Measurements from ENCODE around the gene KLK15.

The KLK15 gene

DNA sequence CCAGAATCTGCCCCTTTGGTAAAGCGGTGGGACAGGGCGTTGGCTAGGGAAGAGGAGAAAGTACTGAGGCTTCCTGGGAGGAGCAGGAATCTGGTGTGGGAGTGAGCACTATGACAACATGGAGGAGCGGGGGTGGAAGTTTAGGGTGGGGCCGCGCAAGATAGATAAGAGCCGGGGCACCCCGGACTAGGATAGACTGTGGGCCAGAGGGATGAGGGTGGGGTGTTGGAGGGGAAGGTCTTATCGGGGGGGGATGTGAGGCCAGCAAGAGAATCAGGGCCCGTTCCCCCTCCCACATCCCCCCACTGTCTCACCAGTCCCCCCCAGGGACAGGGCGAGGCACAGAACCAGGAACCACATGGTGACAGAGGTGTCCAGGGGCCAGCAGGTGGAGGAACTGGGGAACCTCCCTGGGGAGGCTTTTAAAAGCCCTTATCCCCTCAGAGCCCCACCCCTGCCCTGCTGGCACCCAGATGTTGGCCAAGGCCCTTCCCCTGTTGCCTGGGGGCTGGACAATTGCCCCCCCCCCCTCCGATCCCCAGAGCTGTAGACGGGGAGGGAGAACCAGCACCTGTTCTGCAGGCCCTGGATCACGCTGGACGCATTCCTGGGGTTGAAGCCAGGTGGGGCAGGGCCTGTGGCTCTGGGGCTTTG lies 9.9 kb downstream of the KLK15 start, which contains the start of gene KLK1:
Gene KLK1, minus strand, starts transcription at position 399 of the 654 bp plus-strand sequence. Its CDS starts 39 bp downstream, at position 360.
- ChIA-PET CTCF (no interaction called here), POLR2A (no interaction called here)
- TF ChIP-seq LEF1 (IDR thresholded peaks at IDR 0.05; ENCODE audit: borderline replicate concordance): no peak
- no peak for DNase-seq (ENCODE audit: extremely low spot score)

DNA sequence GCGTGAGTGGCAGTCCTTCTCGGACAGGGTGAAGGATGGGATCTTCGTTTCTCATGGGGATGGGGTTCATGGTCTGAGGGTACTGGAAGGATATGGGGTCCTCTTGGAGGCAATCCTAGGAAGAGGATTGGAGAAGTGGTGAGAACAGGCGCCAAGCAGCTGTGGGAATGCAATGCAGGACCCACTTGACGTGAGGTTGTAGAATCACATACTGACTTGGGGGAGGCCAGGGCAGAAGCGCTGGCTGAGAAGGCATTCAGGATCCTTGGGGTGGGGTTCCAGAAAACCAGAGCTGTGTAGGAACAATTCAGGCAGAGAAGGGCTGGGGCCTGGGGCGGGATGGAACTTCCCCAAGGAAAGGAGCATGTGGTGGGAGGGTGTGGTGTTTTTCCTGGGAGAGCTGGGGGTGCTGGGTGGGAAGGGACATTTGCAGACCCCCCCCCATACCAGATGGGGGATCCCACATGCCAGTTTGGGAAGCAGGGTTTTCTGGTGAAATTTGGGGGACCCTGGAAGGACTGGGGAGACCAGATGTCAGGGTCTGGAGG lies 10.6 kb downstream of the KLK15 start:
- CTCF ChIA-PET: no interaction called here
- no peak for TF ChIP-seq L3MBTL2 (conservative IDR thresholded peaks at IDR 0.05)
- no peak for TF ChIP-seq FOXK2 (IDR thresholded peaks at IDR 0.05)
- TF ChIP-seq ARNT (IDR thresholded peaks at IDR 0.05): no peak
- no peak for TF ChIP-seq HDGF (IDR thresholded peaks at IDR 0.05; ENCODE audit: borderline replicate concordance)
- no peak for TF ChIP-seq SUZ12 (IDR thresholded peaks at IDR 0.05)
- no peak for TF ChIP-seq FOXM1 (IDR thresholded peaks at IDR 0.05; ENCODE audit: borderline replicate concordance)
- no peak for TF ChIP-seq ELF4 (IDR thresholded peaks at IDR 0.05)
- TF ChIP-seq ZNF384 (IDR thresholded peaks at IDR 0.05): no peak
- no peak for TF ChIP-seq FOXA1 (IDR thresholded peaks at IDR 0.05)
- no peak for TF ChIP-seq NFRKB (IDR thresholded peaks at IDR 0.05)
- no peak for TF ChIP-seq BHLHE40 (IDR thresholded peaks at IDR 0.05; ENCODE audit: borderline replicate concordance)
- TF ChIP-seq SP1 (IDR thresholded peaks at IDR 0.05): no peak

DNA sequence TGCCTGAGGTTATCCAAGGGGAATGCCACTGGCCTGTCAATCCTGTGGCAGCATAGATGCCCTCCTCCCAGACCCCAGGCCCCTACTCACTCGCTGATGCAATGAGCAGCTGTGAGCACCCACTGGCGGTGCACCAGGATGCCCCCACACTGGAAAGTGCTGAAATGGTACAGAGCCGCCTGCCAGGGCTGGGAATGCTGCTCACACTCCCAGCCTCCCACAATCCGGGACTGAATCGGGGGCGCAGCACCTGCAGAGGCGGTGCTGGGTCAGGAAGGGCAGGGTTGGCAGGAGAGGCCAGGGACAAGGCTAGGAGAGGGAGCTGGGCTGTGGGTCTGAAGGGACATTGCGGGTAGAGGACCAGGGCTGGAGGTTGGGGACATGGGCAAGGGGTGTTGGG lies 11.8 kb downstream of the KLK15 start:
- ChIA-PET POLR2A (interaction anchor here (2.6 kb wide), 1 partner anchor 17 kb away, joined by 16 read pairs; no protein-coding TSS in a partner anchor), CTCF (interaction anchor here (0.6 kb wide), 1 partner anchor 26 kb away, joined by 3 read pairs; no protein-coding TSS in a partner anchor)
- DNase-seq (ENCODE audit: extremely low spot score): no peak
- no peak for TF ChIP-seq HDGF (IDR thresholded peaks at IDR 0.05; ENCODE audit: borderline replicate concordance)
- TF ChIP-seq FOXM1 (IDR thresholded peaks at IDR 0.05; ENCODE audit: borderline replicate concordance): no peak
- no peak for TF ChIP-seq CTBP1 (IDR thresholded peaks at IDR 0.05; ENCODE audit: borderline replicate concordance)
- no peak for TF ChIP-seq BHLHE40 (IDR thresholded peaks at IDR 0.05; ENCODE audit: borderline replicate concordance)
- TF ChIP-seq, protein P1, sequence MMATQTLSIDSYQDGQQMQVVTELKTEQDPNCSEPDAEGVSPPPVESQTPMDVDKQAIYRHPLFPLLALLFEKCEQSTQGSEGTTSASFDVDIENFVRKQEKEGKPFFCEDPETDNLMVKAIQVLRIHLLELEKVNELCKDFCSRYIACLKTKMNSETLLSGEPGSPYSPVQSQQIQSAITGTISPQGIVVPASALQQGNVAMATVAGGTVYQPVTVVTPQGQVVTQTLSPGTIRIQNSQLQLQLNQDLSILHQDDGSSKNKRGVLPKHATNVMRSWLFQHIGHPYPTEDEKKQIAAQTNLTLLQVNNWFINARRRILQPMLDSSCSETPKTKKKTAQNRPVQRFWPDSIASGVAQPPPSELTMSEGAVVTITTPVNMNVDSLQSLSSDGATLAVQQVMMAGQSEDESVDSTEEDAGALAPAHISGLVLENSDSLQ (IDR thresholded peaks at IDR 0.05): no peak
- TF ChIP-seq LEF1 (IDR thresholded peaks at IDR 0.05; ENCODE audit: borderline replicate concordance): no peak
- no peak for TF ChIP-seq ELF4 (IDR thresholded peaks at IDR 0.05)

More for the DNA sequence above, 10.6 kb downstream of the KLK15 start:
- POLR2A ChIA-PET: no interaction called here
- no peak for DNase-seq (ENCODE audit: extremely low spot score)

DNA sequence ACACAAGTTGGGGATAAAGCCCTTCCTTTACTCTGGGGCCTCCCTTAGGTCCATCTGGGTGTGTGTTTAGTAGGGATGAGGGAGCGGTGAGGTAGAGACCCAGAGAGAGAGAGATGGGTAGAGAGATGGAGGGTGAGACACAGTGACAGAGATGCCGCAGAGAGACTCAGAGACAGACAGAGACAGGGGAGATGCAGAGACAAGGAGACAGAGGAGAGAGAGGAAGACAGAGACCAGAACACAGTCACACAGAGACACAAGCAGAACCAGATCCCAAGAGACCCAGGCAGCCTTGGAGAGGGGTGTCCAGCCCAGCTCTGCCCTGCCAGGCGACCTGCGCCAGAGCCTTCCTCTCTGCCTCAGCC lies 12.1 kb downstream of the KLK15 start:
- TF ChIP-seq NFRKB (IDR thresholded peaks at IDR 0.05) (no peak), BHLHE40 (IDR thresholded peaks at IDR 0.05; ENCODE audit: borderline replicate concordance) (no peak), LEF1 (IDR thresholded peaks at IDR 0.05; ENCODE audit: borderline replicate concordance) (no peak), SP1 (IDR thresholded peaks at IDR 0.05) (no peak), FOXM1 (IDR thresholded peaks at IDR 0.05; ENCODE audit: borderline replicate concordance) (no peak), FOXA1 (IDR thresholded peaks at IDR 0.05) (no peak), TARDBP (IDR thresholded peaks at IDR 0.05) (no peak), SUZ12 (IDR thresholded peaks at IDR 0.05) (no peak)
- ChIA-PET CTCF (interaction anchor here (0.6 kb wide), 1 partner anchor 26 kb away, joined by 3 read pairs; no protein-coding TSS in a partner anchor), POLR2A (interaction anchor here (2.6 kb wide), 1 partner anchor 17 kb away, joined by 16 read pairs; no protein-coding TSS in a partner anchor)

DNA sequence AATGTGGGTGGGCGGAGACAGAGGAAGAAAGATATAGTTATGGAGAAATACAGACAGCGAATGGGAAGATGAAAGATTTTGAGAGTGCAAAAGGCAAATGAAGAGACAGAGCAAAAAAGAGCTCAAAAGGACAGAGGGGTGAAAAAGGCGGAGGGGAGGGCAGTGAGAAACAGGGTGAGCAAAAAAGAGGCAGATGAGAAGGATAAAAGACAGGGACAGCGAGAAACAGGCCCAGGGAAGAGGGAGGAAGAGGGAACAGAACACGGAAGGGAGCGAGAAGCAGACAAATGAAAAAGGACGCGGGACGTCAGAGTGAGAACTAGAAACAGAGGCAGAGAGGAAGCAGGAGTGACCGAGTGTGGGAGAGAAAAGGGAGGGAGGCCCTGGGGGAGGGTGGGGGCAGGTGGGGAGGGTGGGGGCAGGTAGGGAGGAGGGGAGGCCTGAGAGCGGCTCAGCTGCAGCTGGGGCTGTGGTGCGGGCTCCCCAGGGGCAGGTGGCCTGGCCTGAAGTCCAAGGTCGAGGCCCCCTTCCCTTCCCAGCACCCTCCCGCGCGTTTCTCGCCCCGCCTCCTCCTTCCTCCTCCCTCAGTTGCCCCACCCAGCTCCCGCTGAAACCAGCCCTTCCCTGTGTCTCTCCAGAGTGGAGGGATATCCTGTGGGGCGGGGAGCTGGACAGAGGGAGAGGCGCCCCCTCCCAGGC lies 12.7 kb downstream of the KLK15 start:
- TF ChIP-seq, protein P1 (IDR thresholded peaks at IDR 0.05): no peak
- TF ChIP-seq FOXK2 (IDR thresholded peaks at IDR 0.05) (no peak), TARDBP (IDR thresholded peaks at IDR 0.05) (no peak), FOXA1 (IDR thresholded peaks at IDR 0.05) (no peak), SUZ12 (IDR thresholded peaks at IDR 0.05) (no peak), FOXM1 (IDR thresholded peaks at IDR 0.05; ENCODE audit: borderline replicate concordance) (no peak), ARNT (IDR thresholded peaks at IDR 0.05) (no peak), L3MBTL2 (conservative IDR thresholded peaks at IDR 0.05) (no peak), LEF1 (IDR thresholded peaks at IDR 0.05; ENCODE audit: borderline replicate concordance) (no peak), ELF4 (IDR thresholded peaks at IDR 0.05) (no peak), NFRKB (IDR thresholded peaks at IDR 0.05) (no peak), BHLHE40 (IDR thresholded peaks at IDR 0.05; ENCODE audit: borderline replicate concordance) (no peak), HDGF (IDR thresholded peaks at IDR 0.05; ENCODE audit: borderline replicate concordance) (no peak), CTBP1 (IDR thresholded peaks at IDR 0.05; ENCODE audit: borderline replicate concordance) (no peak), SP1 (IDR thresholded peaks at IDR 0.05) (no peak), ZNF384 (IDR thresholded peaks at IDR 0.05) (no peak)

More for the DNA sequence above, 12.1 kb downstream of the KLK15 start:
- DNase-seq (ENCODE audit: extremely low spot score): no peak

DNA sequence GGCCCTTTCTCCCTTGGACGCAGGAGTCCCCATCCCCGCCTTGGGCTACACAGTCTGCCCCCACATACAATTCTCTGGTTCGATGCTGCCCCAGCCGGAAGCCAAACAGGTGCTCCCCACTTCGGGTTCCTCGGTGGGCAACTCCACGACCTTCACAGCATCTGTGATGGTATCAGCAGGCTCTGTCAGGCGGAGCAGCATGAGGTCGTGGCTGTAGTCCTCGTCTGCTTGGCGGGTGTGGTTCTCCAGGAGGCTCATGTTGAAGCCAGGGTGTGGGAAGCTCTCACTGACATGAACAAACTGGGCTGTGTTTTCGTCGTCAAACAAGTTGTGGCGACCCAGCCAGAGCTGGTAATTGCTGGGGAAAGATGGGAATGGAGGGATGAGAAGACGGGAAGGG lies 13.3 kb downstream of the KLK15 start:
- ChIA-PET CTCF (no interaction called here), POLR2A (interaction anchor here (1.2 to 2.6 kb wide), 2 partner anchors 16 to 23 kb away, joined by 3 to 16 read pairs; no protein-coding TSS in a partner anchor)
- DNase-seq (ENCODE audit: extremely low spot score): no peak
- TF ChIP-seq L3MBTL2 (conservative IDR thresholded peaks at IDR 0.05) (no peak), LEF1 (IDR thresholded peaks at IDR 0.05; ENCODE audit: borderline replicate concordance) (no peak), TARDBP (IDR thresholded peaks at IDR 0.05) (no peak), NFRKB (IDR thresholded peaks at IDR 0.05) (no peak), CTBP1 (IDR thresholded peaks at IDR 0.05; ENCODE audit: borderline replicate concordance) (no peak), FOXA1 (IDR thresholded peaks at IDR 0.05) (no peak), SUZ12 (IDR thresholded peaks at IDR 0.05) (no peak), FOXK2 (IDR thresholded peaks at IDR 0.05) (no peak), ZNF384 (IDR thresholded peaks at IDR 0.05) (no peak), ELF4 (IDR thresholded peaks at IDR 0.05) (no peak), FOXM1 (IDR thresholded peaks at IDR 0.05; ENCODE audit: borderline replicate concordance) (no peak), HDGF (IDR thresholded peaks at IDR 0.05; ENCODE audit: borderline replicate concordance) (no peak), BHLHE40 (IDR thresholded peaks at IDR 0.05; ENCODE audit: borderline replicate concordance) (no peak), SP1 (IDR thresholded peaks at IDR 0.05) (no peak)

More for the DNA sequence above, 12.7 kb downstream of the KLK15 start:
- ChIA-PET POLR2A (interaction anchor here (2.6 kb wide), 1 partner anchor 16 kb away, joined by 16 read pairs; no protein-coding TSS in a partner anchor), CTCF (interaction anchor here (0.6 kb wide), 1 partner anchor 25 kb away, joined by 3 read pairs; no protein-coding TSS in a partner anchor)
- no peak for DNase-seq (ENCODE audit: extremely low spot score)

Measured in HEK293T (cell line).